ENCODE results near the gene NPHP3.
"Not testable (repeated sequence)": the region's sequence is repeated elsewhere in the genome, so short reads cannot be mapped to it uniquely, and the experiment has no call there.

The NPHP3 gene

GRCh38 chr3:132641427-132641826 lies 80.8 kb downstream of the NPHP3 start:
- not testable (repeated sequence) for H2AFZ ChIP-seq (ENCODE audit: low read length); H2BK15ac ChIP-seq (ENCODE audit: low read length); H2BK5ac ChIP-seq (ENCODE audit: low read length); H2BK12ac ChIP-seq (ENCODE audit: low read length); H2BK120ac ChIP-seq (ENCODE audit: low read depth, low read length); H3K14ac ChIP-seq (ENCODE audit: low read length); H3K9ac ChIP-seq (ENCODE audit: low read depth, low read length, poor library complexity); H3K79me1 ChIP-seq (ENCODE audit: low read depth, low read length); H3K4ac ChIP-seq (ENCODE audit: low read length); H3K4me1 ChIP-seq (ENCODE audit: control insufficient read depth in 2 of 2, insufficient read depth in 1 of 2, low read depth in 1 of 2, low read length in 2 of 2); H4K8ac ChIP-seq (ENCODE audit: low read depth, low read length); H3K4me3 ChIP-seq (ENCODE audit: low read length in 2 of 2); DNase-seq (ENCODE audit: low spot score); H3K23ac ChIP-seq (ENCODE audit: low read depth, low read length, poor library complexity); H4K91ac ChIP-seq (ENCODE audit: low read depth, low read length, poor library complexity); H3K27me3 ChIP-seq (ENCODE audit: control insufficient read depth in 3 of 3, insufficient read depth in 3 of 3, low read depth in 1 of 3, low read length in 3 of 3); H2AK5ac ChIP-seq (ENCODE audit: low read depth, low read length); H3K9me3 ChIP-seq (replicated peaks in 1 of 2; ENCODE audit: control insufficient read depth in 2 of 2, insufficient read depth in 1 of 2, low read depth in 1 of 2, low read length in 2 of 2); H3K4me2 ChIP-seq (ENCODE audit: insufficient read depth, low read length, poor library complexity, severe bottlenecking); H3K18ac ChIP-seq (ENCODE audit: low read length); H3K27ac ChIP-seq (replicated peaks; ENCODE audit: low read length)
- H3K36me3 ChIP-seq (replicated peaks in 1 of 2; ENCODE audit: control insufficient read depth in 2 of 2, insufficient read depth in 2 of 2, low read length in 2 of 2) = peaks cover 3 to 43% of the 10 kb centered on the region in 2 donors
- no CpG with 5 or more reads among the region's 2 CpGs for WGBS, 2 donors (ENCODE audit: extremely low coverage in 2 of 2, insufficient read length in 2 of 2, insufficient replicate concordance in 1 of 2)

- no peak overlapping the region for H3K27ac ChIP-seq (replicated peaks; ENCODE audit: low read length)
- no peak overlapping the region for H4K91ac ChIP-seq (ENCODE audit: low read depth, low read length, poor library complexity)
- no peak overlapping the region for H3K14ac ChIP-seq (ENCODE audit: low read length)
- no peak overlapping the region for H4K8ac ChIP-seq (ENCODE audit: low read depth, low read length)
- no peak overlapping the region for H3K18ac ChIP-seq (ENCODE audit: low read length)
- no peak overlapping the region for H2BK120ac ChIP-seq (ENCODE audit: low read depth, low read length)
- no peak overlapping the region for H2BK12ac ChIP-seq (ENCODE audit: low read length)
- no peak overlapping the region for H3K4ac ChIP-seq (ENCODE audit: low read length)
- H2AFZ ChIP-seq (ENCODE audit: low read length) = no peak overlapping the region
- H2BK5ac ChIP-seq (ENCODE audit: low read length) = no peak overlapping the region
- no peak overlapping the region for H3K4me3 ChIP-seq (ENCODE audit: low read length in 2 of 2)
- H3K79me1 ChIP-seq (ENCODE audit: low read depth, low read length) = no peaks in the 10 kb centered on the region
- no peaks in the 10 kb centered on the region for H3K9me3 ChIP-seq (replicated peaks in 1 of 2; ENCODE audit: control insufficient read depth in 2 of 2, insufficient read depth in 1 of 2, low read depth in 1 of 2, low read length in 2 of 2)
- H3K36me3 ChIP-seq (replicated peaks in 1 of 2; ENCODE audit: control insufficient read depth in 2 of 2, insufficient read depth in 2 of 2, low read length in 2 of 2) = peaks cover 3 to 54% of the 10 kb centered on the region in 2 donors
- no peak overlapping the region for H3K9ac ChIP-seq (ENCODE audit: low read depth, low read length, poor library complexity)
- no peak overlapping the region for H2BK15ac ChIP-seq (ENCODE audit: low read length)
- H3K4me1 ChIP-seq (ENCODE audit: control insufficient read depth in 2 of 2, insufficient read depth in 1 of 2, low read depth in 1 of 2, low read length in 2 of 2) = no peaks in the 10 kb centered on the region
- H3K27me3 ChIP-seq (ENCODE audit: control insufficient read depth in 3 of 3, insufficient read depth in 3 of 3, low read depth in 1 of 3, low read length in 3 of 3) = no peaks in the 10 kb centered on the region
- no peak overlapping the region for H3K4me2 ChIP-seq (ENCODE audit: insufficient read depth, low read length, poor library complexity, severe bottlenecking)
- H3K23ac ChIP-seq (ENCODE audit: low read depth, low read length, poor library complexity) = no peak overlapping the region
- no peak for DNase-seq (ENCODE audit: low spot score)
- H2AK5ac ChIP-seq (ENCODE audit: low read depth, low read length) = no peak overlapping the region
Measured at GRCh38 chr3:132638706-132639105, 83.5 kb downstream of the NPHP3 start.

- Histone ChIP-seq H3K4me2 (ENCODE audit: insufficient read depth, low read length, poor library complexity, severe bottlenecking) (no peak overlapping the region), H3K9me3 (replicated peaks in 1 of 2; ENCODE audit: control insufficient read depth in 2 of 2, insufficient read depth in 1 of 2, low read depth in 1 of 2, low read length in 2 of 2) (no peaks in the 10 kb centered on the region), H3K4me1 (ENCODE audit: control insufficient read depth in 2 of 2, insufficient read depth in 1 of 2, low read depth in 1 of 2, low read length in 2 of 2) (no peaks in the 10 kb centered on the region), H2AK5ac (ENCODE audit: low read depth, low read length) (no peak overlapping the region), H3K4ac (ENCODE audit: low read length) (no peak overlapping the region), H3K79me1 (ENCODE audit: low read depth, low read length) (no peaks in the 10 kb centered on the region), H3K9ac (ENCODE audit: low read depth, low read length, poor library complexity) (no peak overlapping the region), H3K4me3 (ENCODE audit: low read length in 2 of 2) (no peak overlapping the region), H4K91ac (ENCODE audit: low read depth, low read length, poor library complexity) (no peak overlapping the region), H3K27me3 (ENCODE audit: control insufficient read depth in 3 of 3, insufficient read depth in 3 of 3, low read depth in 1 of 3, low read length in 3 of 3) (no peaks in the 10 kb centered on the region), H2AFZ (ENCODE audit: low read length) (no peak overlapping the region), H3K14ac (ENCODE audit: low read length) (no peak overlapping the region), H3K23ac (ENCODE audit: low read depth, low read length, poor library complexity) (no peak overlapping the region), H2BK15ac (ENCODE audit: low read length) (no peak overlapping the region), H3K36me3 (replicated peaks in 1 of 2; ENCODE audit: control insufficient read depth in 2 of 2, insufficient read depth in 2 of 2, low read length in 2 of 2) (peaks cover 3 to 54% of the 10 kb centered on the region in 2 donors), H4K8ac (ENCODE audit: low read depth, low read length) (no peak overlapping the region), H3K18ac (ENCODE audit: low read length) (no peak overlapping the region), H2BK120ac (ENCODE audit: low read depth, low read length) (no peak overlapping the region), H3K27ac (replicated peaks; ENCODE audit: low read length) (no peak overlapping the region), H2BK12ac (ENCODE audit: low read length) (no peak overlapping the region), H2BK5ac (ENCODE audit: low read length) (no peak overlapping the region)
- no peak for DNase-seq (ENCODE audit: low spot score)
- WGBS, 2 donors (ENCODE audit: extremely low coverage in 2 of 2, insufficient read length in 2 of 2, insufficient replicate concordance in 1 of 2) = no CpG with 5 or more reads among the region's 1 CpG
Measured at GRCh38 chr3:132637590-132637989, 84.6 kb downstream of the NPHP3 start.

GRCh38 chr3:132635052-132635451 lies 87.2 kb downstream of the NPHP3 start:
- H3K9ac ChIP-seq (ENCODE audit: low read depth, low read length, poor library complexity) = no peak overlapping the region
- no peak overlapping the region for H2AK5ac ChIP-seq (ENCODE audit: low read depth, low read length)
- no peak overlapping the region for H2BK15ac ChIP-seq (ENCODE audit: low read length)
- H3K18ac ChIP-seq (ENCODE audit: low read length) = no peak overlapping the region
- H2BK12ac ChIP-seq (ENCODE audit: low read length) = no peak overlapping the region
- no peak overlapping the region for H3K4me3 ChIP-seq (ENCODE audit: low read length in 2 of 2)
- H3K4ac ChIP-seq (ENCODE audit: low read length) = no peak overlapping the region
- no peak overlapping the region for H2AFZ ChIP-seq (ENCODE audit: low read length)
- no peaks in the 10 kb centered on the region for H3K27me3 ChIP-seq (ENCODE audit: control insufficient read depth in 3 of 3, insufficient read depth in 3 of 3, low read depth in 1 of 3, low read length in 3 of 3)
- DNase-seq (ENCODE audit: low spot score) = no peak
- no peaks in the 10 kb centered on the region for H3K4me1 ChIP-seq (ENCODE audit: control insufficient read depth in 2 of 2, insufficient read depth in 1 of 2, low read depth in 1 of 2, low read length in 2 of 2)
- no peak overlapping the region for H4K91ac ChIP-seq (ENCODE audit: low read depth, low read length, poor library complexity)
- no peak overlapping the region for H3K27ac ChIP-seq (replicated peaks; ENCODE audit: low read length)
- H3K79me1 ChIP-seq (ENCODE audit: low read depth, low read length) = no peaks in the 10 kb centered on the region
- H3K36me3 ChIP-seq (replicated peaks in 1 of 2; ENCODE audit: control insufficient read depth in 2 of 2, insufficient read depth in 2 of 2, low read length in 2 of 2) = peaks cover 3 to 54% of the 10 kb centered on the region in 2 donors
- no peak overlapping the region for H2BK120ac ChIP-seq (ENCODE audit: low read depth, low read length)
- no peaks in the 10 kb centered on the region for H3K9me3 ChIP-seq (replicated peaks in 1 of 2; ENCODE audit: control insufficient read depth in 2 of 2, insufficient read depth in 1 of 2, low read depth in 1 of 2, low read length in 2 of 2)
- no peak overlapping the region for H3K4me2 ChIP-seq (ENCODE audit: insufficient read depth, low read length, poor library complexity, severe bottlenecking)
- no peak overlapping the region for H2BK5ac ChIP-seq (ENCODE audit: low read length)
- no peak overlapping the region for H4K8ac ChIP-seq (ENCODE audit: low read depth, low read length)
- H3K23ac ChIP-seq (ENCODE audit: low read depth, low read length, poor library complexity) = no peak overlapping the region
- H3K14ac ChIP-seq (ENCODE audit: low read length) = no peak overlapping the region

Measured in neuronal stem cell (in vitro differentiated cells).